GM18502 (cell line): ENCODE measurements around the gene SPRED3.
"Not testable (repeated sequence)": the region's sequence is repeated elsewhere in the genome, so short reads cannot be mapped to it uniquely, and the experiment has no call there.

ENCODE experiments used
- ATAC-seq: cut with Tn5 transposase; IDR thresholded peaks from one replicate; pipeline ENCODE4 v1.9.1; 2021; ENCODE audit warnings: mild to moderate bottlenecking; ENCODE audit not compliant: unreplicated experiment, poor library complexity

The SPRED3 gene

DNA sequence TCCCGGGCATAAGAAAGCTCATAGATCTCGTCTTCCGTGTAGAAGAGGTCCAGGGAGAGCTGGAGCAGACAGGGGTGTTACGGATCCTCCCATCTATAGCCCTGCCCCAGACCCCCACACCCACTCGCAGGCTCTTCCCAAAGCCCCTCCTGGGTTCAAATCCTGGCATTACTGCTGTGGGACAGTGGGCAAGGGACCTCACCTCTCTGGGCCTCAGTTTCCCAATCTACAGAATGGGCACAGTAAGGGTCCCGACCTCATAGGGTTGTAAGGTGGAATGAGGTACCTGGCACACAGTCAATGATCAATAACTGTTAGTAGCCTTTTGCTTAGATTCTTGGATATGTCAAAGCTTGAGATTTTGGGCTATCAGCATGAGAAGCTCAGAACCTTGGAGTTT lies 24.9 kb downstream of the SPRED3 start:
- no peak for ATAC-seq

DNA sequence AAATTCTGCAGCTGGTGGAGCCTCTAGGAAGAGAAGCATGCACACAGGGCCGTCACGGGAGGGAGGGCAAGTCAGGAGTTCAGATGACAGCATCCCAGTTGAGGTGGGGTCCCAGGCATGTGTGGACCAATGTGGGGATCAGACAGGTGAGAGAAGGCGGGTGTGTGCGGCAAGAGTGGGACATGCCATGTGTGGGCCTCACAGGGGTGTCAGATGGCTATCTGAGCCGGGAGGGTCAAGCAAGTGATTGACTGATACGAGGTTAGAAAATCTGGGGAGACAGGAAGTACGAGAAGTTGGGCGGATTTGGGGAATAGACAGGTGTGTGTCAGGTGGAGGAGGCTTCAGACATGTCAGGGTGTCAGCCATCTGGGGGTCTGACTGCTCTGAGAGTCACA lies 28.6 kb downstream of the SPRED3 start:
- no peak for ATAC-seq

DNA sequence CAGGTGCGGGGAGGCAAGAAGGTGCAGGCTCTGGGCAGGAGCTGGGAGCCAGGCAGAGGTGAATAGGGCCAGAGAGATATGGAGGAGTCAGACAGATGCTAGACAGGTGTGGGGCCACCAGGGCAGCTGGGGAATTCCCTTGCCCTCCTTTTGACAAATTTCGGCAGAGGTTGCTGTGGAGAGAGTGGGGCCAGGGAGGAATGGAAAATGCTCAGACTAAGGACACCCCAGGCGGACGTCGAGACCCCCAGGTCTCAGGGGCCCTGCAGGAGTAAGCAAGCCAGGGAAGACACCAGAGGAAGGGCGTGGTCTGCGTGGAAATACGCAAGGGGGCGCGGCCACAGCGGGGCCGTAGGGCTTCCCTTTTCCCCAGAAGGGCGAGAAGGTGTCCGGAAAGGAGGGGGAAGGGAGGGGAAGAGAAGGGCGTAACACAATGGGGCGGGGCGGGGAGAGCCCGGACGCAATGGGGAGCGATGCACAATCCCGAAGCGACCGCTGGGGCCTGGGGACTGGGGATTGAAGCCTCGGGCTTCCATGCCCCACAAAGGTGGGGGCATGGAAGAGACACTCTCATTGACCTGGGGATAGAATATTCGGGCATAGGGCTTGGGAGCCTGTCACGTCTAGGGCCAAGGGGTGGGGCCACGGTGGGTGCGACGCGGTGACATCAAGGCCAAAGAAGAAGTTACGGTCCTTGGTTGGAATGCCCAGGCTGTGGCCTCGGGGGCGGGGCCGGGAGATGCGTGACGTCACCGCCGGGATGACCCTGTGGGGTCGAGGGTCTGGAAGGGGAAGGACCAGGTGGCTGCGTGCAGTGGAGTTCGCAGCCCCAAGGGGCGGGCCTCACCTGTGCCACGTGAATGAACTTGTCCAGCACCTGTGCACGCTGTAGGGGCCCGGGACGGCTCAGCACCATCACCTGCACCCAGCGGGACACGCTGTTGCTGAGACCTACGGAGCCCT lies 29.3 kb downstream of the SPRED3 start:
- no peak for ATAC-seq

DNA sequence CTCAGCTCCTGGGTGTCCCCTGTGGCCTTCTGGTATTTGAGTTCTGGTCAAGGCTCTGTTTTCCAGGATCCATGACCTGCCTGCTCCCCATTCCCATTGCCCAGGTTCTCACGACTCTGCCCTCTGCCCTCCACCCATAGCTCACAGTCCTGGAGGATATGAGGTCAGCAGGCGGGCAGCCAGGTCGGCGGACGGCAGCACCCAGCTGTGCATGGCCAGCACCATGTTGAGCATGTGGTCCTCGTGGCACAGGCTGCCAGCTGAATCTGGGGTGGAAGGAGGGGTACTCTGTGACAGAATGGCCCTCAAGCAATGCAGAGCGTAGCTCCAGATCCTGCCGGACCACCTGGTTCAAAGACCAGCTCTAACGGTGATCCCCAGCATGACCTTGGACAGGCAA lies 32.4 kb downstream of the SPRED3 start:
- ATAC-seq = no peak

DNA sequence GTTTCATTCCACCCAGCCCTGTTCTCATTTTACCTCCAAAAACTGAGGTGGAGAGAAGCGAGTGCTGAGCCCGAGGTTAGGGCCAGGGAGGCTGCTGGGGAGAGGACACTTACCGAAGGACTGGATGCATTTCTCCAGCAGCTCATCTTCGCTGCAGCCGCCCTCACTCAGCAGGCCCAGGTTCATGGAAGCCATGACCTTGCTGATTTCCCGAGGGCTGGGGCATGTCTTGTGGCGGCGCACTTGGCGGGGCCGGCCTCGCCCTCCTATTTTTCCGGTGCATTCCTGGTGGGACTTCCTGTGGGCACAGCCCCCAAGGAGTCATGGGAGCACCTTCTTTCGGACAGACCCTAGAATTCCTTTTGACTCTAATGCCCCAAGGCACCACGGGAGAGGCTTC lies 33.4 kb downstream of the SPRED3 start:
- ATAC-seq = no peak

DNA sequence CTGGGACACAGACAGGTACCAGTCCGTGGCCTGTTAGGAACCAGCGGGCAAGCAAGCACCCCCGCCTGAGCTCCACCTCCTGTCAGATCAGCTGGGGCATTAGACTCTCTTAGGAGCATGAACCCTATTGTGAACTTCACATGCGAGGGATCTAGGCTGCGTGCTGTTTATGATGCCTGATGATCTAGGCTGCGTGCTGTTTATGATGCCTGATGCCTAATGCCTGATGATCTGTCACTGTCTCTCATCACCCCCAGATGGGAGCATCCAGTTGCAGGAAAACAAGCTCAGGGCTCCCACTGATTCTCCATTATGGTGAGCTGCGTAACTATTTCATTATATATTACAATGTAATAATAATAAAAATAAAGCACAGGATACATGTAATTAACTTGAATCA lies 33.9 kb downstream of the SPRED3 start:
- no peak for ATAC-seq

DNA sequence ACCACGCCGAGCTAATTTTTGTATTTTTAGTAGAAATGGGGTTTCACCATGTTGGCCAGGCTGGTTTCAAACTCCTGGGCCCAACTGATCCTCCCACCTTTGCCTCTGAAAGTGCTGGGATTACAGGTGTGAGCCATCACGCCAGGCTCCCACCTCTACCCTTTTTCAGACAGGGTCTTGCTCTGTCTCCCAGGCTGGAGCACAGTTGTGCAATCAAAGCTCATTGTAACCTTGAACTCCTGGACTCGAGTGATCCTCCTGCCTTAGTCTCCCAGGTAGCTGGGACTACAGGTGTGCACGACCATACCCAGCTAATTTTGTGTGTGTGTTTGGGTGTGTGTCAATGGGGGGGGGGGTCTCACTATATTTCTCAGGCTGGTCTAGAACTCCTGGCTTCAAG lies 35.8 kb downstream of the SPRED3 start:
- ATAC-seq = no peak

DNA sequence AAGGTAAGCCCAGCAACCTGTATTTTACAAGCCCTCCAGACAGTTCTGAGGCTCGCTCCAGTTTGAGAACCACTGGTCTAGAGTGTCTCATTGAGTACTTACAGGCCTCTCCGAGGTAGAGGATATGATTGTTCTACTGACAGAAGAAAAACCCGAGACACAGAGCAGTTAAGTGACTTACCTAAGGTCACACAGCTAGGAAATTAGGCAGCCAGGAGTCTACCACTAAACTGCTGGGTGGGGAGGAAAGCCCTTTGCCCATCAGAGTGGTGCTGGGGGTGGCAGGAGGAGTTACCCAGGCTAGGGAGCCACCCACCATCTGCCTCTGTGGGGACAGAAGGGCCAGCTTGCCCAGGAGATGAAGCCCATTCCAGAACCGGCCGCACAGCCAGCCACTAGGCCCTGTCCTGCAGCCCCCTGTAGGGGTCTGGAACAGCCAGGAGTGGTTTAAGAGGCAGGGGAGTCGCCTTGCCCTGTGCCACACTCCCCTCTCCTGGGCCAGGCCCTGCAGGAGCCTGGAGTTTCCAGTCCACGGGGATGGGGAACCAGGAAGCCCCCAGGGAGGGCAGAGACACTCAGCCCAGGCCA lies 36.8 kb downstream of the SPRED3 start:
- no peak for ATAC-seq

DNA sequence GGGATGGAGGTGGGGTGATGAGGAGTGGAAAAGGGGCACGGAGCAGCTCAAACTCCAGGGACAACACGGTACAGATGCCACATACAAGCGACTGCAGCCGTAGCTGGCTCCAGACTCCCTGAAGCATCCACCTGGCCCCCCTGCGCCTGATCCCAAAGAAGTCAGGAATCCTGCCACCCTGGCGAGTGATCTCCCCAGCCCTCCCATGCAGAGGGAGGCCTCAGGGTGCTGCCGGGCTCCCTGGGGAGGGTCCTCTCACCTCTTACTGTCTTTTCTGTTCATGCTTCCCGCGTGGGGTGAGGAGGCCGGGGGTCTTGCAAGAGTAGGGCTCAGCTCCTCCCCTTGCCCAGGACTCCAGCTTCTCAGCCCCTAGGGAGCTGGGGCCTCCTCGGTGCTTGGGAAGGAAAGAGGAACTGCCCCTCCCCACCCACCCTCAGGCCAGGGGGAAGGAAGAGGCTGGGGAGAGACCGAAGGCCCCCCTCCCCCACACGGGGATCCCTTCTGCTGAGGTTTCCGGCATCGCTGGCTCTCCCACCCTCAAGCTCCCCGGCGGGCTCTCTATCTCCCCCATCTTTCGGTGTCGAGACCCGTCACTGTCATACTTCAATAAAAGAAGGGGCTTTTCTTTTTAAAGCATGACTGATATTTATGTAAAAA lies 37.4 kb downstream of the SPRED3 start, which contains the start of gene RASGRP4:
Gene RASGRP4, minus strand, starts transcription at position 410 of the 657 bp plus-strand sequence. Its CDS starts 128 bp downstream, at position 282.
- ATAC-seq = no peak

DNA sequence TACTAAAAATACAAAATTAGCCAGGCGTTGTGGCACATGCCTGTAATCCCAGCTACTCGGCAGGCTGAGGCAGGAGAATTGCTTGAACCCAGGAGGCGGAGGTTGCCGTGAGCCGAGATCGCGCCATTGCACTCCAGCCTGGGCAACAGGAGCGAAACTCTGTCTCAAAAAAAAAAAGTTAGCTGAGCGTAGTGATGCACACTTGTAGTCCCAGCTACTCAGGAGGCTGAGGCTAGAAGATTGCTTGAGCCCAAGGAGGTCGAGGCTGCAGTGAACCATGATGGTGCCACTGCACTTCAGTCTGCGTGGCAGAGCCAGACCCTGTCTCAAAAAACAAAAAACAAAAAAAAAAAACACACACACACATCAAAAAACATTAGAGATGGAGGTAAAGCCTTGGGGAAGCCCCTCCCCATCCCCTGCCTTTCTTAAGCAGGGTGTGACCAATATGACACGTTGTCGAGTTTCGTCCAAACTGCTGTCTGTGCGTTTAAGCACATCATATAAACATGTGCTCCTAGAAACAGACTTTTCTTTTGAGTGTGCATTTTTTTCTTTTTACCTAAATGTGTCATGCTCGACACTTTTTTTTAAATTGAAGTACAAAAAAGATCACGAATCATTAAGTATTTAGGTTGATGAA lies 38.7 kb downstream of the SPRED3 start:
- ATAC-seq = not testable (repeated sequence)

DNA sequence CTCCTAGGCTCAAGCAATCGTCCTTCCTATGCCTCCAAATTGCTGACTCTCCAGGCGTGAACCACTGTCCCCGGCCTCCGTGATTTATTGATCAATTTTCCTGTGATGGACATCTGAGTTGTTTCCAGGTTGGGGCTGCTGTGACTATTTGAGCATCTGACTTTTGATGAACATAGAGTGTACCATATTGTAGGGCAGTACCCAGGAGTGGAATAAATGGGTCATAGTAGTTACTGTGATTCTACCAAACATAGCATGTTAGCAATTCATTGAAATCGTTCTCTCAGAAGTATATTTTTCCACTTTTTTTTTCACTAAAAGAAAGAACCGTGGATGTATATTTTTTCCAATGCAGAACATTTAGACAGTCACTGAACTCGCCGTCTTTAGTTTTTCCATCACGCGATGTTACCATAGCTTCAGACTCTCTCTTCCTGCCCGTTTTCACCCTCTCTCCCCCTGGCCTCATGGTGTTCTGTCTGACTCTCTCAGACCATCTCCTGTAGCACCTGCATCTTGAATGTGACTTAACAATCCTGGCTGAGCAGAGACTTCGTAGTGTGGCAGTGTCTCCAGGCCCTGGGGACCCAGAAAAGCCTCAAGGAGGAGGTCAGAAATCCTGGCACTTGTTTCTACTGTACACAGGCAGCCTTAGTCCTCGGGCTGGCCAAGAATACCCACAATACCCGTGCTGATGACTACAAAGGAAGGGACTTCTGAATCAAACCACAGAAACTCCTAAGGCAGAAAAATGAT lies 40.7 kb downstream of the SPRED3 start:
- ATAC-seq = no peak

DNA sequence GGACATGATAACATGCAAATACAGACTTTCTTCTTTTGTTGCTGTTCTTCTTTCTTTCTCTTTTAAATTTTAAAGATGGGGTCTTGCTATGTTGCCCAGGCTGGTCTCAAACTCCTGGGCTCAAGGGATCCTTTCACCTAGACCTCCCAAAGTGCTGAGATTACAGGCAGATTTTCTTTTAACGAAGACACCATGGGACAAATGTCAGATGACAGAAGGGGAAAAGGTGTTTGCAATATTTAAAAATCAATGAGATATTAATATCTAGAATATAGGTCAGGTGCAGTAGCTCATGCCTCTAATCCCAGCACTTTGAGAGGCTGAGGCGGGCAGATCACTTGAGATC lies 41.3 kb downstream of the SPRED3 start:
- no peak for ATAC-seq

DNA sequence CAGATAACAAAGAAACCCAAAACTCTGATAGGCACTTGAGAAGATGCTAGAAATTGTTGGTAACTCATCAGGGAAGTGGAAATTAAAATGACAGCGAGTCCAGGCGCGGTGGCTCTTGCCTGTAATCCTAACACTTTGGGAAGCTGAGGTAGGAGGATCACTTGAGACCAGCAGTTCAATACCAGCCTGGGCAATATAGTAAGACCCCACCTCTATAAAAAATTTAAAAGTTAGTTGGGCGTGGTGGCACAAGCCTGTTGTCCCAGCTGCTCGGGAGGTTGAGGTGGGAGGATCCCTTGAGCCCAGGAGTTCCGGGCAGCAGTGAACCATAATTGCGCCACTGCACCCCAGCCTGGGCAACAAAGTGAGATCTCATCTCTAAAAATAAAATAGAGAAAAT lies 42.4 kb downstream of the SPRED3 start:
- ATAC-seq = no peak

DNA sequence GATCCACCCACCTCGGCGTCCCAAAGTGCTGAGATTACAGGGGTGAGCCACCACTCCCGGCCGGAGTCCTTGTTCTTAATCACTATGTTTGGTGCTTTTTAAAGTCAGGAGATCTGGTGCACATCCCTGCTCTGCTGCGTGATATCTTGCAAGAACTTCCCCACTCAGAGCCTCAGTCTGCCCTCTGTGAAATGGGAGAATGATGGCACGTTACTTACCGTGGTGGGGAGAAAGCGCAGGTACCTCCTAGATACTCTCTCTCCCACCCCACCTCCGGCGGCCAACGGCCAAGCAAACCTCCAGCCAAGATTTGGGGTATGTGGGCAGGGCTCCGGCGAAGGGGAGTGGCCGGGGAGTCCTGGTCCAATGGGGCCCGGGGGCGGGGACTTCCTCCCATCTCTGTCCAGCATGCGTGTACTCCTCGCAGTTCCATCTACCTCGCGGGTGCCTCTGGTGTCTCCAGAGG lies 44.8 kb downstream of the SPRED3 start, which contains the start of gene RYR1:
Gene RYR1, plus strand, starts transcription at position 424 of the 466 bp plus-strand sequence. CDS start 139 bp downstream, outside the sequence.
- ATAC-seq = no peak

DNA sequence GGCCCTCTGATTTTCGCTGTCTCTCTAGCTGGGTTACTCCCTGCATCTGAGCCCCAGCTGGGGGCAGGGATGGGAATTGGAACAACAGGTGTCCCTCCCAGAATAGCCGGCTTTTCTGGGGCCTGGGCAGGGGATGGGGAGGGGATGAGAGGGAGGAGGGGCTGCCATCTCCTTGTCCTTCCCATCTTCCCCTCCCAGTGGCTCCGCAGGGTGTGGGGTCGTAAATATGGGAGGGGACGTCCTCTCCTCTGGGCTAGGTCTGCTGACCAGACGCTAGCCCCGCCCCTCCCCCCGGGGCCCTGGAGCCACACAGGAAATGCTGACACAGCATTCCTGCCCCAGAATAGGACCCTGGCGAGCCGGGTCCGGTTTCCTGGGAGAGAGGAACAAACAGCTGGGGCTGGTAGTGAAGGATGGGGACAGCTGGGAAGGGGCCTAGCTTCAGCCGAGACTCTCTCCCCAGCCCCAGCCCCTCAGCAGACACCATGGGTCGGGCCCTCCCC lies 46.1 kb downstream of the SPRED3 start:
- ATAC-seq = no peak

DNA sequence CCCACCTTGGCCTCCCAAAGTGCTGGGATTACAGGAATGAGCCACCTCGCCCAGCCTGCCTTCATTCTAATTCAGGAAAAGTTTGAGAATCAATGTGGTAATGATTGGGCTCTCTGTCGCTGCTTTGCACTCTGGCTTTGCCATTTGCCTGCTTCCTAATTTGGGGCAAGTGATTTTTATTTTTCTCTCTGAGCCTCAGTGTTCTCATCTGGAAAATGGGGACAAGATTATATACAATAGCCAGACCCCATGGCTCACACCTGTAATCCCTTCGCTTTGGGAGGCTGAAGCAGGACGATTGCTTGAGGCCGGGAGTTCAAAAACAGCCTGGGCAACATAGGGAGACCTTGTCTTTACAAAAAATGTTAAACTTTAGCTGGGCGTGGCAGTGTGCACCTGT lies 48.8 kb downstream of the SPRED3 start:
- ATAC-seq = no peak

DNA sequence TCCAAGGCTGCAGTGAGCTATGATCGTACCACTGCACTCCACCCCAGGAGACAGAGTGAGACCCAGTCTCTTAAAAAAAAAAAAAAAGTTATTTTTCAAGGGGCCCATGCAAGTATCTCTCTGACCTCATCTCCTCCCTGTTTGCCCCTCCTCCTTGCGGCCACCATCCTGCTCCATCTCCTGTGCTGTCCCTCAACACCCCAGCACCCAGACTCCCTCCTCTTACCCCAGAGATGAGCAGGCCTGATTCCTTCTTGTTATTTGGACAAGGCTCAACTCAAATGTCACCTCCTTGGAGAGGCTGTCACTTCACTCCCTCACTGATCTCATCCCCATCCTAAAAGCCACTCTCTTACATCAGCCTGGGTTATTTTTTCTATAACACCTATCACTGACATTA lies 49.4 kb downstream of the SPRED3 start:
- no peak for ATAC-seq

DNA sequence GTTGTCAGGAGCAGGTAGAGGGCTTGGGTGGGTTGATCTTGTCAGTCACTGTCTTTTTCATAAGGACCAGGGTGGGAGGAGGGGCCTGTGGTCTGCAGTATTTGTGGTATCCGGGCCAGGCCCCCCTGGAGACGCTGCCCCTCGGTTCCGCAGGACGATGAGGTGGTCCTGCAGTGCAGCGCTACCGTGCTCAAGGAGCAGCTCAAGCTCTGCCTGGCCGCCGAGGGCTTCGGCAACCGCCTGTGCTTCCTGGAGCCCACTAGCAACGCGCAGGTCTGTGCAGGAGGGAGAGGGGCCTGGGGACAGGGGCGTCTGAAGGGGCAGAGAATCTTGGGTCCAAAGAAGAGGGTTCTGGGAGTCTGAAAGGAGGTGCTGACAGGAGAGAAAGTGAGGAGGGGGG lies 52.1 kb downstream of the SPRED3 start:
- ATAC-seq = no peak

DNA sequence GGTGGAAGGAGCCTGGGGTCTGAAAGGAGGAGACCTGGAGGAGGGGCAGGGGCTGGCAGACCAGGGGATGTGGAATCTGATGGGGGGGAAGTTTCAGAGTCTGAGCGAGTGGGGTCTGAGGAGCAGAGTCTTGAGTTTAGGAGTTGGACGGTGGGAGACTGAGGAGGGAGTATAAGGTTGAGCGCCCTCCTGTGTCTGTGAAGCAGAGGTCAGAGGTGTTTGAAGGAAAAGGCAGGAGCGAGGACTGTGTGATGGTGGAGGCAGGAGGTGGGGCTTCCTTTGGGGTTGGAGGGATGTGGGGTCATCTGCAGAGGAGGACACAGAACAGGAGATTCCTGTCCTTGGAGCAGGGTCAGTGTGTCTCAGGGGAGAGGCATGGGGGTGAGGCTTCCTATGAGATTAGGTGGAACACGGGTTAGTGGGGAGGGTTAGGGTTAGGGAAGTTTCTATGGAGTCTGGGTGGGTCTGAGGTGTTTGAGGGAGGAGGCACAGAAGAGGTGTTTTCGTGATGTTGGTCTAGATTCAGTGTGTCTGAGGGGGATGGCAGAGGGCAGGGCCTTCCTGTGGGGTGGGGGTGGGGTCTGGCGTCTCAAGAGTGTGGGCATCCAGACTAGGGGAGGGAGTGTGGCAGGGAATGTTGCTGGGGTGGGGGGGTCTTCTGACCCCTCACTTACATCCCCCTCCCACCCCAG lies 53.3 kb downstream of the SPRED3 start:
- no peak for ATAC-seq
